Measurements from ENCODE around the gene CTDP1.

GRCh38 chr18:79760881-79761280 is 81.3 kb downstream of the CTDP1 start:
- no peak for TF ChIP-seq CTCF (conservative IDR thresholded peaks at IDR 0.05; ENCODE audit: low read length)
- no peak for TF ChIP-seq EZH2phosphoT487 (IDR thresholded peaks at IDR 0.05; ENCODE audit: borderline replicate concordance, low read depth, low read length)
